HL-60/S4 (cell line): ENCODE results near the gene NEIL3.
"Not testable (repeated sequence)": the region's sequence is repeated elsewhere in the genome, so short reads cannot be mapped to it uniquely, and the experiment has no call there.

ENCODE experiments used
- in situ Hi-C: fragments of 300-500 bp; cut with MboI; formaldehyde crosslinking; loops from 2 replicates; pipeline ENCODE4 v1.14.3; 2022; ENCODE audit warnings: low sequenced_read_pairs

NEIL3 gene

GRCh38 chr4:177297785-177298391 lies 11.8 kb upstream of the NEIL3 start:
- in situ Hi-C loops = no loop called here

GRCh38 chr4:177301126-177301639 lies 8.5 kb upstream of the NEIL3 start:
- in situ Hi-C loops = no loop called here

GRCh38 chr4:177302371-177303100 lies 7.1 kb upstream of the NEIL3 start:
- in situ Hi-C loops = no loop called here

GRCh38 chr4:177304094-177304493 lies 5.6 kb upstream of the NEIL3 start:
- in situ Hi-C loops = no loop called here

GRCh38 chr4:177304864-177305263 lies 4.8 kb upstream of the NEIL3 start:
- in situ Hi-C loops = not testable (repeated sequence)

- in situ Hi-C loops = no loop called here
Observed at GRCh38 chr4:177308125-177308524, 1.5 kb upstream of the NEIL3 start.

GRCh38 chr4:177308847-177309521 lies 690 bp upstream of the NEIL3 start:
- in situ Hi-C loops = no loop called here

GRCh38 chr4:177311589-177311988 lies 1.9 kb downstream of the NEIL3 start:
- in situ Hi-C loops = no loop called here

GRCh38 chr4:177313263-177313662 lies 3.6 kb downstream of the NEIL3 start:
- in situ Hi-C loops = no loop called here

- in situ Hi-C loops = no loop called here
Observed at GRCh38 chr4:177315767-177316464, 6.2 kb downstream of the NEIL3 start.

- in situ Hi-C loops = no loop called here
Observed at GRCh38 chr4:177320721-177321120, 11.0 kb downstream of the NEIL3 start.

GRCh38 chr4:177321647-177322046 lies 12.0 kb downstream of the NEIL3 start:
- in situ Hi-C loops = no loop called here

GRCh38 chr4:177322266-177322665 lies 12.6 kb downstream of the NEIL3 start:
- in situ Hi-C loops = no loop called here

GRCh38 chr4:177322881-177323280 lies 13.2 kb downstream of the NEIL3 start:
- in situ Hi-C loops = no loop called here

- in situ Hi-C loops = no loop called here
Observed at GRCh38 chr4:177323416-177323815, 13.7 kb downstream of the NEIL3 start.

- in situ Hi-C loops = loop anchor here (10.0 kb wide), 1 partner anchor 77 kb away; no protein-coding TSS in a partner anchor
Observed at GRCh38 chr4:177332119-177332518, 22.4 kb downstream of the NEIL3 start.

- in situ Hi-C loops = loop anchor here (10.0 kb wide), 1 partner anchor 85 kb away; no protein-coding TSS in a partner anchor
Observed at GRCh38 chr4:177339477-177340374, 30.1 kb downstream of the NEIL3 start.

GRCh38 chr4:177348348-177348747 lies 38.7 kb downstream of the NEIL3 start:
- in situ Hi-C loops = no loop called here

- in situ Hi-C loops = no loop called here
Observed at GRCh38 chr4:177349191-177349590, 39.5 kb downstream of the NEIL3 start.

- in situ Hi-C loops = no loop called here
Observed at GRCh38 chr4:177351622-177352244, 42.1 kb downstream of the NEIL3 start.
